Sigmoid colon (tissue), 4 donors: ENCODE results near the gene C16orf96.

Source experiments
- POLR2A ChIP-seq, 2 donors: fragments of 450-650 bp; IDR thresholded peaks; one replicate each; pipeline ENCODE4 v1.6.1; 2016; ENCODE audit warnings: antibody characterized with exemption in 2 of 2, mild to moderate bottlenecking in 2 of 2, moderate library complexity in 2 of 2
- POLR2AphosphoS5 ChIP-seq, 4 donors: sonication (generic); formaldehyde crosslinking; IDR thresholded peaks; one replicate each; pipeline ENCODE4 v1.6.1; 2017; ENCODE audit warnings: antibody characterized with exemption in 4 of 4
- TF ChIP-seq, protein P1 (sequence below), 4 experiments: fragments of 450-650 bp in 3 of 4; fragments of 200-600 bp in 1 of 4; IDR thresholded peaks; one replicate each; pipeline ENCODE4 v1.5.1; 2016 to 2019; ENCODE audit warnings: antibody characterized with exemption in 4 of 4, mild to moderate bottlenecking in 3 of 4, moderate library complexity in 2 of 4

DNA sequence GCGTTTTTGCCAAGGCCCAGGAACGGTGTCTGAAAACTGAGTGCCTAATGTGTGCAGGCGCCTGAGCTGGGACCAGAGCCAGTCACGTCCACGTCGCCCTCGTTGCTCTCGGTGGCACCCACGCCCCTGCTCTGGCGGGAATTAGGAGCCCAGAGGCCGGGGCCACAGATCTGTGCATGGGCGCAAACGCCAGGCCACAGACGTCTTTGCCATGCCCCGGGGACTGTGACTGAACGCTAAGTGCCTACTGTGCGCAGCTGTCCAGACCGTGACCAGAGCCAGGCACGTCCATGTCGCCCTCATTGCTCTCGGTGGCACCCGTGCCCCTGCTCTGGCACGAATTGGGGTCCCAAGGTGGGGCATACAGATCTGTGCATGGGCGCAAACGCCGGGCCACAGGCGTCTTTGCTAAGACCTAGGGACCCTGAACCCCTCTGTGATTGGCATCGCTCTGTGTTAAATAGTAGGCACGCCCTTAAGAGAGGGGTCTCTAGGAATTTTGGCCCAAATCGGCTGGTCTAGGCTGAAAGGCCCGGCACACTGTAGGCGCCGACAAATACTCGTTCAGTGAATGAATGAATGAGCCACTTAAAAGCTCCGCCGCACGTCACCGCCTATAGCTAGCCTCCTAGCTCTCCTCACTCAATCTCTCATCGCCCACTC, 59.4 kb downstream of the C16orf96 start:
- no peak for TF ChIP-seq POLR2A (IDR thresholded peaks at IDR 0.05)
- TF ChIP-seq POLR2AphosphoS5 (IDR thresholded peaks at IDR 0.05) = no peak
- TF ChIP-seq, protein P1, sequence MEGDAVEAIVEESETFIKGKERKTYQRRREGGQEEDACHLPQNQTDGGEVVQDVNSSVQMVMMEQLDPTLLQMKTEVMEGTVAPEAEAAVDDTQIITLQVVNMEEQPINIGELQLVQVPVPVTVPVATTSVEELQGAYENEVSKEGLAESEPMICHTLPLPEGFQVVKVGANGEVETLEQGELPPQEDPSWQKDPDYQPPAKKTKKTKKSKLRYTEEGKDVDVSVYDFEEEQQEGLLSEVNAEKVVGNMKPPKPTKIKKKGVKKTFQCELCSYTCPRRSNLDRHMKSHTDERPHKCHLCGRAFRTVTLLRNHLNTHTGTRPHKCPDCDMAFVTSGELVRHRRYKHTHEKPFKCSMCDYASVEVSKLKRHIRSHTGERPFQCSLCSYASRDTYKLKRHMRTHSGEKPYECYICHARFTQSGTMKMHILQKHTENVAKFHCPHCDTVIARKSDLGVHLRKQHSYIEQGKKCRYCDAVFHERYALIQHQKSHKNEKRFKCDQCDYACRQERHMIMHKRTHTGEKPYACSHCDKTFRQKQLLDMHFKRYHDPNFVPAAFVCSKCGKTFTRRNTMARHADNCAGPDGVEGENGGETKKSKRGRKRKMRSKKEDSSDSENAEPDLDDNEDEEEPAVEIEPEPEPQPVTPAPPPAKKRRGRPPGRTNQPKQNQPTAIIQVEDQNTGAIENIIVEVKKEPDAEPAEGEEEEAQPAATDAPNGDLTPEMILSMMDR (IDR thresholded peaks at IDR 0.05) = no peak
